GM12878 (cell line): ENCODE measurements around the gene PRKRIP1. TPM values are rescaled to one million over a fixed set of nuclear protein-coding genes. Genes with fewer than 3 reads are reported as not detected.

ENCODE experiments used
- ATF3 ChIP-seq: IDR thresholded peaks from 2 replicates; pipeline ENCODE4 v1.6.1; 2011; ENCODE audit warnings: low read depth, mild to moderate bottlenecking, low read length, moderate library complexity, borderline replicate concordance; ENCODE audit errors: extremely low read depth
- CBFB ChIP-seq: IDR thresholded peaks from 2 replicates; pipeline ENCODE4 v1.6.1; 2016; ENCODE audit warnings: antibody characterized with exemption, low read depth
- CUX1 ChIP-seq: IDR thresholded peaks from 2 replicates; pipeline ENCODE4 v1.6.1; 2012; ENCODE audit warnings: improper control_type of control experiment, low read depth, low read length; ENCODE audit not compliant: insufficient replicate concordance
- DPF2 ChIP-seq: fragments of 450-650 bp; IDR thresholded peaks from 2 replicates; pipeline ENCODE4 v1.6.1; 2017; ENCODE audit warnings: mild to moderate bottlenecking
- EED ChIP-seq: sonication (generic); IDR thresholded peaks from 2 replicates; pipeline ENCODE4 v1.6.1; 2016; ENCODE audit warnings: antibody characterized with exemption, low read depth
- EGR1 ChIP-seq, 2 experiments: IDR thresholded peaks; 1 replicate in 1 of 2; 2 replicates in 1 of 2; pipeline ENCODE4 v1.6.1; 2011 to 2012; ENCODE audit warnings: low read depth in 2 of 2, low read length in 2 of 2, borderline replicate concordance in 1 of 2, mild to moderate bottlenecking in 1 of 2, moderate library complexity in 1 of 2
- IKZF2 ChIP-seq, 2 experiments: fragments of 450-650 bp; IDR thresholded peaks; 2 replicates each; pipeline ENCODE4 v1.6.1; 2017; ENCODE audit warnings: mild to moderate bottlenecking in 2 of 2, moderate library complexity in 2 of 2
- MEF2A ChIP-seq: IDR thresholded peaks from 2 replicates; pipeline ENCODE4 v1.6.1; 2011; ENCODE audit warnings: low read depth, mild to moderate bottlenecking, low read length, moderate library complexity; ENCODE audit not compliant: insufficient read depth
- MXI1 ChIP-seq: fragments of 150-350 bp; IDR thresholded peaks from 2 replicates; pipeline ENCODE4 v1.6.1; 2011; ENCODE audit warnings: low read depth, mild to moderate bottlenecking, inconsistent platforms, low read length, improper control_type of control experiment
- MYC ChIP-seq: IDR thresholded peaks from 2 replicates; pipeline ENCODE4 v1.6.1; 2011; ENCODE audit warnings: mild to moderate bottlenecking, low read length, moderate library complexity, inconsistent platforms; ENCODE audit not compliant: insufficient read depth, insufficient replicate concordance, insufficient read length, severe bottlenecking
- NR2C1 ChIP-seq: fragments of 450-650 bp; IDR thresholded peaks from 2 replicates; pipeline ENCODE4 v1.6.1; 2017; ENCODE audit warnings: antibody characterized with exemption, mild to moderate bottlenecking, moderate library complexity
- POLR2AphosphoS2 ChIP-seq: IDR thresholded peaks from 2 replicates; pipeline ENCODE4 v1.6.1; 2011; ENCODE audit warnings: low read depth, mild to moderate bottlenecking, low read length, improper control_type of control experiment, moderate library complexity
- POU2F2 ChIP-seq: IDR thresholded peaks from 3 replicates; pipeline ENCODE4 v1.6.1; 2011; ENCODE audit warnings: low read depth, mild to moderate bottlenecking, low read length, borderline replicate concordance
- RAD51 ChIP-seq: fragments of 450-650 bp; IDR thresholded peaks from 2 replicates; pipeline ENCODE4 v1.6.1; 2016; ENCODE audit warnings: moderate library complexity, mild to moderate bottlenecking, inconsistent platforms
- SMAD5 ChIP-seq: IDR thresholded peaks from 2 replicates; pipeline ENCODE4 v1.6.1; 2016; ENCODE audit warnings: antibody characterized with exemption, low read depth
- STAT3 ChIP-seq: IDR thresholded peaks from 2 replicates; pipeline ENCODE4 v1.6.1; 2011; ENCODE audit warnings: low read depth, low read length, improper control_type of control experiment
- SUPT20H ChIP-seq: IDR thresholded peaks from 2 replicates; pipeline ENCODE4 v1.6.1; 2011; ENCODE audit warnings: low read depth, mild to moderate bottlenecking, low read length, moderate library complexity, borderline replicate concordance; ENCODE audit not compliant: control insufficient read depth
- TARDBP ChIP-seq: IDR thresholded peaks from 2 replicates; pipeline ENCODE4 v1.6.1; 2016; ENCODE audit warnings: borderline replicate concordance
- ZNF274 ChIP-seq: IDR thresholded peaks from one replicate; pipeline ENCODE4 v1.8.0; 2011; ENCODE audit not compliant: insufficient read length, insufficient read depth
- polyA plus RNA-seq, 11 experiments: library from polyadenylated mRNA; depleted of rRNA in 4 of 11; unstranded in 6 of 11; stranded (reverse) in 5 of 11; fragments of >200 nt; fragmentation: Nextera tagmentation in 4 of 11; fragmentation: Illumina TruSeq in 1 of 11; extraction: Ambion mirVana in 4 of 11; extraction: Trizol in 1 of 11; gene quantifications; 1 replicate in 1 of 11; 2 replicates in 10 of 11; pipeline versions ENCODE4 v1.2.1 to v1.2.3, GENCODE V29; 2011 to 2016; ENCODE audit warnings: inconsistent platforms in 2 of 11, missing spikeins in 2 of 11, low read depth in 1 of 11
- total RNA-seq, 4 experiments: library from RNA; depleted of rRNA in 3 of 4; stranded (reverse); fragments of >200 nt in 3 of 4; fragmentation: Illumina TruSeq in 1 of 4; extraction: Trizol in 1 of 4; gene quantifications; 2 replicates each; pipeline versions ENCODE4 v1.2.1 to v1.2.3, GENCODE V29; 2013 to 2021
- TF ChIP-seq, protein P1 (sequence below): fragments of 450-650 bp; IDR thresholded peaks from 2 replicates; pipeline ENCODE4 v1.6.1; 2017; ENCODE audit warnings: borderline replicate concordance
- TF ChIP-seq, protein P2 (sequence below): fragments of 450-650 bp; IDR thresholded peaks from 2 replicates; pipeline ENCODE4 v1.6.1; 2018; ENCODE audit warnings: borderline replicate concordance, mild to moderate bottlenecking; ENCODE audit not compliant: partially characterized antibody

Gene PRKRIP1
- total and polyA plus RNA-seq, 10 of the 15 experiments (the other 5 are each of a cell fraction or from before 2014, with no cell fraction given), result 17.0 to 38.4 (median 25.5) TPM

GRCh38 chr7:102431617-102432298 is 35.6 kb downstream of the PRKRIP1 start (continued):
- TF ChIP-seq ATF3, result no peak
- TF ChIP-seq POLR2AphosphoS2, result no peak
- TF ChIP-seq CUX1, result no peak
- no peak for TF ChIP-seq RAD51
- TF ChIP-seq SUPT20H, result no peak
- 0 out of 2 replicates have a peak, but pooled peaks have one; percentile 29 for TF ChIP-seq MXI1
- TF ChIP-seq SMAD5, result no peak
- 0 out of 2 replicates have a peak, but pooled peaks have one; percentile 50 for TF ChIP-seq DPF2
- TF ChIP-seq MYC, result peak; percentile 23
- TF ChIP-seq POU2F2, result peak; percentile 86; the same call in 1 of the 3 replicates
- TF ChIP-seq, protein P1, sequence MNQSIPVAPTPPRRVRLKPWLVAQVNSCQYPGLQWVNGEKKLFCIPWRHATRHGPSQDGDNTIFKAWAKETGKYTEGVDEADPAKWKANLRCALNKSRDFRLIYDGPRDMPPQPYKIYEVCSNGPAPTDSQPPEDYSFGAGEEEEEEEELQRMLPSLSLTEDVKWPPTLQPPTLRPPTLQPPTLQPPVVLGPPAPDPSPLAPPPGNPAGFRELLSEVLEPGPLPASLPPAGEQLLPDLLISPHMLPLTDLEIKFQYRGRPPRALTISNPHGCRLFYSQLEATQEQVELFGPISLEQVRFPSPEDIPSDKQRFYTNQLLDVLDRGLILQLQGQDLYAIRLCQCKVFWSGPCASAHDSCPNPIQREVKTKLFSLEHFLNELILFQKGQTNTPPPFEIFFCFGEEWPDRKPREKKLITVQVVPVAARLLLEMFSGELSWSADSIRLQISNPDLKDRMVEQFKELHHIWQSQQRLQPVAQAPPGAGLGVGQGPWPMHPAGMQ, result no peak
- TF ChIP-seq TARDBP, result no peak
- no peak for TF ChIP-seq STAT3
- no peak for TF ChIP-seq EGR1 (IDR thresholded peaks at IDR 0.05; ENCODE audit: borderline replicate concordance in 1 of 2, low read depth in 2 of 2, low read length in 2 of 2)
- no peak for TF ChIP-seq ZNF274
- TF ChIP-seq, protein P2, sequence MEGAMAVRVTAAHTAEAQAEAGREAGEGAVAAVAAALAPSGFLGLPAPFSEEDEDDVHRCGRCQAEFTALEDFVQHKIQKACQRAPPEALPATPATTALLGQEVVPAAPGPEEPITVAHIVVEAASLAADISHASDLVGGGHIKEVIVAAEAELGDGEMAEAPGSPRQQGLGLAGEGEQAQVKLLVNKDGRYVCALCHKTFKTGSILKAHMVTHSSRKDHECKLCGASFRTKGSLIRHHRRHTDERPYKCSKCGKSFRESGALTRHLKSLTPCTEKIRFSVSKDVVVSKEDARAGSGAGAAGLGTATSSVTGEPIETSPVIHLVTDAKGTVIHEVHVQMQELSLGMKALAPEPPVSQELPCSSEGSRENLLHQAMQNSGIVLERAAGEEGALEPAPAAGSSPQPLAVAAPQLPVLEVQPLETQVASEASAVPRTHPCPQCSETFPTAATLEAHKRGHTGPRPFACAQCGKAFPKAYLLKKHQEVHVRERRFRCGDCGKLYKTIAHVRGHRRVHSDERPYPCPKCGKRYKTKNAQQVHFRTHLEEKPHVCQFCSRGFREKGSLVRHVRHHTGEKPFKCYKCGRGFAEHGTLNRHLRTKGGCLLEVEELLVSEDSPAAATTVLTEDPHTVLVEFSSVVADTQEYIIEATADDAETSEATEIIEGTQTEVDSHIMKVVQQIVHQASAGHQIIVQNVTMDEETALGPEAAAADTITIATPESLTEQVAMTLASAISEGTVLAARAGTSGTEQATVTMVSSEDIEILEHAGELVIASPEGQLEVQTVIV, result no peak
- TF ChIP-seq IKZF2 (IDR thresholded peaks at IDR 0.05), result peak; percentile 72; a peak in 3 of 4 replicates
- peak; percentile 77 for TF ChIP-seq EED
- TF ChIP-seq CBFB, result peak; percentile 50; the same call in 1 of the 2 replicates
- no peak for TF ChIP-seq MEF2A
- TF ChIP-seq NR2C1, result no peak
